ENCODE measurements around the gene PLXNB2.
"Not testable (repeated sequence)": the region's sequence is repeated elsewhere in the genome, so short reads cannot be mapped to it uniquely, and the experiment has no call there.

Gene PLXNB2

DNA sequence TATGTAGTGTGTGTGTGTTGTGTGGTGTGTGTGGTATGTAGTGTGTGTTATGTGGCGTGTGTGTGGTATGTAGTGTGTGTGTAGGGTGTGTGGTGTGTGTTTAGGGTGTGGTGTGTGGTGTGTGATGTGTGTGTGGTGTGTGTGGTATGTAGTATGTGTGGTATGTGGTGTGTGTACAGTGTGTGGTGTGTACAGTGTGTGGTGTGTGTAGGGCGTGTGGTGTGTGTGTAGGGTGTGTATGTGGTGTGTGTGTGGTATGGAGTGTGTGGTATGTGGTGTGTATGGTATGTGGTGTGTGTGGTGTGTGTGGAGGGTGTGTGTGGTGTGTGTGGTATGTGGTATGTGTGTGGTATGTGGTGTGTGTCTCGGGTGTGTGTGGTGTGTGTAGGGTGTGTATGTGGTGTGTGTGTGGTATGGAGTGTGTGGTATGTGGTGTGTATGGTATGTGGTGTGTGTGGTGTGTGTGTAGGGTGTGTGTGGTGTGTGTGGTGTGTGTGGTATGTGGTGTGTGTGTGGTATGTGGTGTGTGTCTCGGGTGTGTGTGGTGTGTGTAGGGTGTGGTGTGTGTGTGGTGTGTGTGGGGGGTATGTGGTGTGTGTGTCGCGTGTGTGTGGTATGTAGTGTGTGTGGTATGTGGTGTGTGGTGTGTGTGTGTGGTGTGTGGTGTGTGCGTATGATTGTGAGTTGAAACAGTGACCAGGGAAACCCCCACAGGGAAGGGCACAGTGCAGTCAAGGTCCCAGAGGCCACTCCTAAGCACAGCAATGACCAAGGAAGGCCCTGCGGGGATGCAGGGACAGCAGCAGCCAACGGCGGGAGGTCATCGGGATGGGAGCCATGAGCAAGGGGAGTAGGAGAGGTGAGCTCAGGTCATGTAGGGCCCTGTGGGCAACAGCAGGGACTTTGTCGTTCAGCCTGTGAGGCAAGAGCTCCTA, 32.8 kb upstream of the PLXNB2 start:
- no peaks in the 10 kb centered on the region for H3K9me3 ChIP-seq (ENCODE audit: control insufficient read depth, low read length)
- no peak overlapping the region for H3K4me3 ChIP-seq (ENCODE audit: low read length)
- no peaks in the 10 kb centered on the region for H3K27me3 ChIP-seq (ENCODE audit: control insufficient read depth, insufficient read depth, low read length)
- H3K36me3 ChIP-seq (ENCODE audit: control insufficient read depth, insufficient read depth, low read length) = no peaks in the 10 kb centered on the region
- peaks cover 4% of the 10 kb centered on the region for H3K4me1 ChIP-seq (ENCODE audit: control insufficient read depth, insufficient read depth, low read length)
- no peak overlapping the region for H3K9ac ChIP-seq (ENCODE audit: low read length)

DNA sequence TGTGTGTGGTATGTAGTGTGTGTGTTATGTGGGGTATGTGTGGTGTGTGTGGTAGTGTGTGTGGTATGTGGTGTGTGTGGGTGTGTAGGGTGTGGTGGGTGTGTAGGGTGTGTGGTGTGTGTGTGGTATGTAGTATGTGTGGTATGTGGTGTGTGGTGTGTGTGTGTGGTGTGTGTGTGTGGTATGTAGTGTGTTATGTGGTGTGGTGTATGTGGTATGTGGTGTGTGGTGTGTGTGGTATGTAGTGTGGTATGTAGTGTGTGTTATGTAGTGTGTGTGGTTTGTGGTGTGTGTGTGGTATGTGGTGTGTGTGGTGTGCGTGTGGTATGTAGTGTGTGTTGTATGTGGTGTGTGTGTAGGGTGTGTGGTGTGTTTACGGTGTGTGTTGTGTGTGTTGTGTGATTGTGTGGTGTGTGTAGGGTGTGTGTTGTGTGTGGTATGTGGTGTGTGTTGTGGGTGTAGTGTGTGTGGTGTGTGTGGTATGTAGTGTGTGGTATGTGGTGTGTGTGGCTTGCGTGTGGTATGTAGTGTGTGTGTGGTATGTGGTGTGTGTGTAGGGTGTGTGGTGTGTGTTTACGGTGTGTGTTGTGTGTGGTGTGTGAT, 31.5 kb upstream of the PLXNB2 start:
- no peaks in the 10 kb centered on the region for H3K27me3 ChIP-seq (ENCODE audit: control insufficient read depth, insufficient read depth, low read length)
- H3K9me3 ChIP-seq (ENCODE audit: control insufficient read depth, low read length) = no peaks in the 10 kb centered on the region
- H3K36me3 ChIP-seq (ENCODE audit: control insufficient read depth, insufficient read depth, low read length) = no peaks in the 10 kb centered on the region
- no peak overlapping the region for H3K4me3 ChIP-seq (ENCODE audit: low read length)
- peaks cover 4% of the 10 kb centered on the region for H3K4me1 ChIP-seq (ENCODE audit: control insufficient read depth, insufficient read depth, low read length)
- H3K9ac ChIP-seq (ENCODE audit: low read length) = no peak overlapping the region

DNA sequence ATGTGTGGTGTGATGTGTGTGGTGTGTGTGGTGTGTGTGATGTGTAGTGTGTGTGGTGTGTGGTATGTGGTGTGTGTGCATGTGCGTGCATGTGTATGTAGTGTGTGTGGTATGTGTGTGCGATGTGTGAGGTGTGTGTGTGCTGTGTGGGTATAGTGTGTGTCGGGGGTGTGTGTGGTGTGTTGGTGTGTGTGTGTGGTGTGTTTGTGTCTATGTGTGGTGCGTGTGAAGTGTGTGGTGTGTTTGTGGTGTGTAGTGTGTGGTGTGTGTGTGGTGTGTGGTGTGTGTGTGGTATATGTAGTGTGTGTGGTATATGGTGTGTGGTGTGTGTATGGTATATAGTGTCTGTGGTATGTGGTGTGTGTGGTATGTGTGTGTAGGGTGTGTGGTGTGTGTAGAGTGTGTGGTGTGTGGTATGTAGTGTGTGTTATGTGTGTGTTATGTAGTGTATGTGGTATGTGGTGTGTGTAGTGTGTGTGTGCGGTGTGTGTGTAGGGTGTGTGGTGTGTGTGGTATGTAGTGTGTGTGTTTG, 30.7 kb upstream of the PLXNB2 start:
- Histone ChIP-seq H3K36me3 (ENCODE audit: control insufficient read depth, insufficient read depth, low read length) (no peaks in the 10 kb centered on the region), H3K4me3 (ENCODE audit: low read length) (no peak overlapping the region), H3K9me3 (ENCODE audit: control insufficient read depth, low read length) (no peaks in the 10 kb centered on the region), H3K4me1 (ENCODE audit: control insufficient read depth, insufficient read depth, low read length) (peaks cover 4% of the 10 kb centered on the region), H3K27me3 (ENCODE audit: control insufficient read depth, insufficient read depth, low read length) (no peaks in the 10 kb centered on the region), H3K9ac (ENCODE audit: low read length) (no peak overlapping the region)

DNA sequence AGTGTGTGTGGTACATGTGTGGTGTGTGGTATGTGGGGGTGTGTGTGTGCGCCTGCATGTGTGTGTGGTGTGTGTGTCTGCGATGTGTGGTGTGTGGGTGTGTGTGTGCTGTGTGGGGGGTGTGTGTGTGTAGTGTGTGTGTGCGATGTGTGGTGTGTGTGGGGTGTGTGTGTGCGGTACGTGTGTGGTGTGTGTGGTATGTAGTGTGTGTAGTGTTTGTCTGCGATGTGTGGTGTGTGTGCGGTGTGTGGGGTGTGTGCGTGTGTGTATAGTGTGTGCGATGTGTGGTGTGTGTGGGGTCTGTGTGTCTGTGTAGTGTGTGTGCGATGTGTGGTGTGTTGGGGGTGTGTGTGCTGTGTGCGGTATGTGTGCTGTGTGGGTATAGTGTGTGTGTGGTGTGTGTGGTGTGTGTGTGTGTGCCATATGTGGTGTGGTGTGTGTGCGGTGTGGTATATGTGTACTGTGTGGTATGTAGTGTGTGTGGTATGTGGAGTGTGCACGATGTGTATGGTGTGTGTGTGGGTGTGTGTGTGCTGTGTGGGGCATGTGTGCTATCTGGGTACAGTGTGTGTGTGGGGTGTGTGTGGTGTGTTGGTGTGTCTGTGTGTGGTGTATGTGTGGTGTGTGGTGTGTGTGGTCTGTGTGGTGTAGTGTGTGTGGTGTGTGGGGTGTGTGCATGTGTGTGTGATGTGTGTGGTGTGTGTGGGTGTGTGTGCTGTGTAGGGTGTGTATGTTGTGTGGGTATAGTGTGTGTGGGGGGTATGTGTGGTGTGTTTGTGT, 30.0 kb upstream of the PLXNB2 start:
- H3K4me1 ChIP-seq (ENCODE audit: control insufficient read depth, insufficient read depth, low read length) = peaks cover 4% of the 10 kb centered on the region
- no peak overlapping the region for H3K9ac ChIP-seq (ENCODE audit: low read length)

DNA sequence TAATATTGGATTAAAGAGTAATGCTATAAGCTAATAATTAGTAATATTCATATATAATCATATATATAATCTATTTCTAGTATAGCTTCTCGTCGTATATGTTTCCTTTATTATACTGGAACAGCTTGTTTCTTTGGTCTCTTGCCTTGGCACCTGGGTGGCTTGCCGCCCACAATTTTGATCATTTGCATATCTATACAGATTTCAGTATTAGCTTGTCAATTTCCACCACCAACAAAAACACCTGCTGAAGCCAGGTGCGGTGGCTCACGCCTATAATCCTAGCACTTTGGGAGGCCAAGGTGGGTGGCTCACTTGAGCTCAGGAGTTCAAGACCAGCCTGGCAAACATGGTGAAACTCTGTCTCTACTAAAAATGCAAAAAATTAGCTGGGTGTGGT, 27.0 kb upstream of the PLXNB2 start:
- H3K9me3 ChIP-seq (ENCODE audit: control insufficient read depth, low read length); H3K27me3 ChIP-seq (ENCODE audit: control insufficient read depth, insufficient read depth, low read length); H3K4me1 ChIP-seq (ENCODE audit: control insufficient read depth, insufficient read depth, low read length); H3K9ac ChIP-seq (ENCODE audit: low read length); H3K4me3 ChIP-seq (ENCODE audit: low read length); H3K36me3 ChIP-seq (ENCODE audit: control insufficient read depth, insufficient read depth, low read length): not testable (repeated sequence)

More for the DNA sequence above, 30.0 kb upstream of the PLXNB2 start:
- Histone ChIP-seq H3K4me3 (ENCODE audit: low read length) (no peak overlapping the region), H3K36me3 (ENCODE audit: control insufficient read depth, insufficient read depth, low read length) (no peaks in the 10 kb centered on the region), H3K27me3 (ENCODE audit: control insufficient read depth, insufficient read depth, low read length) (no peaks in the 10 kb centered on the region), H3K9me3 (ENCODE audit: control insufficient read depth, low read length) (no peaks in the 10 kb centered on the region)

DNA sequence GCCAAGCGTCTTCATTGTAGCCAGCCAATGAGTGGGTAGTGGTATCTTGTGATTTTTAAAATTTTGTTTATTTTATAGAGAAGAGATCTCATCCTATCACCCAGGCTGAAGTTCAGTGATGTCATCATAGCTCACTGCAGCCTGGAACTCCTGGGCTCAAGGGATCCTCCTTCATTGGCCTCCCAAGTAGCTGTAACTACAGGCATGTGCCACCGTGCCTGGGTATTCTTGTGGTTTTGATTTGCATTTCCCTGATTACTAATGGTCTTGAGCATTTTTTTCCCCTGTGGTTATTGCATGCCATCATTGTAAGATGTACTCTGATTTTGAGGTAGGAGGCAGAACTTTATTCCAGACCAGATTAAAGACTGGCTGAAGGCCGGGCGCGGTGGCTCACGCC, 21.8 kb upstream of the PLXNB2 start:
- H3K36me3 ChIP-seq (ENCODE audit: control insufficient read depth, insufficient read depth, low read length) = no peaks in the 10 kb centered on the region
- H3K27me3 ChIP-seq (ENCODE audit: control insufficient read depth, insufficient read depth, low read length) = no peaks in the 10 kb centered on the region
- no peak overlapping the region for H3K4me3 ChIP-seq (ENCODE audit: low read length)
- H3K9me3 ChIP-seq (ENCODE audit: control insufficient read depth, low read length) = no peaks in the 10 kb centered on the region
- peaks cover 23% of the 10 kb centered on the region for H3K4me1 ChIP-seq (ENCODE audit: control insufficient read depth, insufficient read depth, low read length)
- H3K9ac ChIP-seq (ENCODE audit: low read length) = no peak overlapping the region

DNA sequence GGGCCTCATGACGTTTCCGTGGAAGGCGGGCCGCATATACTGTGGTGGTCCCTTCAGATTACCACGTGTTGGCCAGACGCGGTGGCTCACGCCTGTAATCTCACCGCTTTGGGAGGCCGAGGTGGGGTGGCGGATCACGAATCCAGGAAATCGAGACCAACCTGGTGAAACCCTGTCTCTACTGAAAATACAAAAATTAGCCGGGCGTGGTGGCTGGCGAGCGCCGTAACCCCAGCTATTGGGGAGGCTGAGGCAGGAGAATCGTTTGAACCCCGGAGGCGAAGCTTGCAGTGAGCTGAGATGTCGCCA, 20.2 kb upstream of the PLXNB2 start:
- peak overlapping the region; percentile 83 for H3K9ac ChIP-seq (ENCODE audit: low read length)
- peaks cover 23% of the 10 kb centered on the region for H3K4me1 ChIP-seq (ENCODE audit: control insufficient read depth, insufficient read depth, low read length)
- no peaks in the 10 kb centered on the region for H3K36me3 ChIP-seq (ENCODE audit: control insufficient read depth, insufficient read depth, low read length)
- no peaks in the 10 kb centered on the region for H3K9me3 ChIP-seq (ENCODE audit: control insufficient read depth, low read length)
- peak overlapping the region; percentile 80 for H3K4me3 ChIP-seq (ENCODE audit: low read length)
- H3K27me3 ChIP-seq (ENCODE audit: control insufficient read depth, insufficient read depth, low read length) = no peaks in the 10 kb centered on the region

DNA sequence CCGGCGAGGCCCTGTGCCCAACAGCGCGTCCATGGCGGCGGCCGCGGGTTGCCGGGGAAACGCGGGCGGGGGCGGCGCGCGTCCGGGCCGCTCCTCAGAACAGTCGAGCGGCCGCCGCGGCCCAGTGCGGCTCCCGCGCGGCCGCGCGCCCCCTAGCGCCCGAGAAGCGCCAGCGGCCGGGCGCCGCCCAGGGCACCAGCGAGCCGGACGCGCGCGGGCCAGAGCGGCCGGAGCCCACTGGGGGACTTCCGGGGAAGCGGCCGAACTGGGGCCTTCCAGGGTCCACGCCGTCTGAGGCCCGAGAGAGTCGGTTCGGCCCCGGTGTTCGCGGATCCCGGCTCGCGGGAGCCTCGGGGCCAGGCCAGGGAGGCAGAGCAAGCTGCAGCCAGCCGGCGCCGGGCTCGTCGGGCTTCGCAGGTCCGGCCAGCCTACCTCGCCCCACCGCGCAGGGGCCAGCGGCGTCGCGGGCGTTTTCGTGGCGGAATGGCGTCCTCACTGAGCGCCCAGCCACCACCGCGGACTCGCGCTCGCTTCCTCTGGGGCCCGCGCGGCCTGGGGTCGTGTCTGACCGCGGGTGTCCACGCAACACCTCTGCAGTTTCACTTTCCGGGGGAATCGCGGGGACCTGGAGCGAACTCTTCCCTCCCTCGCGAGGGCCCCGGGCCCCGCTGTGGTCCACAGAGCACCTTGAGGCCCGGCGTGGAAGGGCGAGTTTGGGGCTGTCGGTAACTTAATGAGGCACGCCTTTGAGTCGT, 19.7 kb upstream of the PLXNB2 start, which contains the start of gene DENND6B:
TSS of gene DENND6B (minus strand) at position 57 of the 755 bp plus-strand sequence. CDS start at position 33, 24 bp downstream.
- Histone ChIP-seq H3K27me3 (ENCODE audit: control insufficient read depth, insufficient read depth, low read length) (no peaks in the 10 kb centered on the region), H3K9me3 (ENCODE audit: control insufficient read depth, low read length) (no peaks in the 10 kb centered on the region), H3K9ac (ENCODE audit: low read length) (peak within 1 kb of the TSS; percentile 83), H3K36me3 (ENCODE audit: control insufficient read depth, insufficient read depth, low read length) (no peaks in the 10 kb centered on the region), H3K4me3 (ENCODE audit: low read length) (peak within 1 kb of the TSS; percentile 80), H3K4me1 (ENCODE audit: control insufficient read depth, insufficient read depth, low read length) (peaks cover 23% of the 10 kb centered on the region)

DNA sequence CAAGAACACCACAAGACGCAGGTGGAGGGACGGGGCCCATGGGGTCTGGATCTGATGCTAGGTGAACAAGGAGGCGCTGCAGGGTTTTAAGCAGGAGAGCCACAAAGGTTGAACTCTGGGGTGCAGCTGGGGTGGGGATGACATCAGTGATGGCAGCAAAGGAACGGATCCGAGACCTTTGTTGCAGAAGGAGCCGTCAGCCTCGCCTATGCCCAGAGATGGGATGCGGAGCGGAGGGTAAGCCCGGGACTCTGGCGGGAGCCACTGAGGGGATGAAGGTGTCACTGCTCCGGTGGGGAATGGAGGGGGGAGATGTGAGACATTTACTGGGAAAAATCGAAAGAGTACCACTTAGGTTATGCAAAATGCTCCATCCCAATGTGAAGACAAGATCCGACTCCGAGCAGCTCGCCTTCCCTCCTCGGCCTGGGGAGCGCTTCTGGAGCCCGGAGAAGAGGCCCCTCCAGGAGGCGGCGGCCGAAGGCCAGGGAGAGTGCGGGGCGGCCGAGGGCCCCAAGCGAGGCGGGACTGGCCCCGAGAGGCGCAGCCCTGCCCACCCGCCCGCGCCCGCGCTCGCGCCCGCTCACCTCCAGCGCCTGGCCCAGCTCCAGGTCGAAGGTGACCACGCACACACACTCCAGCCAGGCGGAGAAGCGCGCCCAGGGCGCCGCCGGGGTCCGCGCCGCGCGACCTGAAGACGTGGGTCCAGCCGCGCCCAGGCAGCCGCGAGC, 18.9 kb upstream of the PLXNB2 start:
- peaks cover 22% of the 10 kb centered on the region for H3K4me1 ChIP-seq (ENCODE audit: control insufficient read depth, insufficient read depth, low read length)
- H3K9ac ChIP-seq (ENCODE audit: low read length) = peak overlapping the region; percentile 43
- no peaks in the 10 kb centered on the region for H3K9me3 ChIP-seq (ENCODE audit: control insufficient read depth, low read length)
- H3K36me3 ChIP-seq (ENCODE audit: control insufficient read depth, insufficient read depth, low read length) = no peaks in the 10 kb centered on the region
- H3K27me3 ChIP-seq (ENCODE audit: control insufficient read depth, insufficient read depth, low read length) = no peaks in the 10 kb centered on the region
- no peak overlapping the region for H3K4me3 ChIP-seq (ENCODE audit: low read length)

DNA sequence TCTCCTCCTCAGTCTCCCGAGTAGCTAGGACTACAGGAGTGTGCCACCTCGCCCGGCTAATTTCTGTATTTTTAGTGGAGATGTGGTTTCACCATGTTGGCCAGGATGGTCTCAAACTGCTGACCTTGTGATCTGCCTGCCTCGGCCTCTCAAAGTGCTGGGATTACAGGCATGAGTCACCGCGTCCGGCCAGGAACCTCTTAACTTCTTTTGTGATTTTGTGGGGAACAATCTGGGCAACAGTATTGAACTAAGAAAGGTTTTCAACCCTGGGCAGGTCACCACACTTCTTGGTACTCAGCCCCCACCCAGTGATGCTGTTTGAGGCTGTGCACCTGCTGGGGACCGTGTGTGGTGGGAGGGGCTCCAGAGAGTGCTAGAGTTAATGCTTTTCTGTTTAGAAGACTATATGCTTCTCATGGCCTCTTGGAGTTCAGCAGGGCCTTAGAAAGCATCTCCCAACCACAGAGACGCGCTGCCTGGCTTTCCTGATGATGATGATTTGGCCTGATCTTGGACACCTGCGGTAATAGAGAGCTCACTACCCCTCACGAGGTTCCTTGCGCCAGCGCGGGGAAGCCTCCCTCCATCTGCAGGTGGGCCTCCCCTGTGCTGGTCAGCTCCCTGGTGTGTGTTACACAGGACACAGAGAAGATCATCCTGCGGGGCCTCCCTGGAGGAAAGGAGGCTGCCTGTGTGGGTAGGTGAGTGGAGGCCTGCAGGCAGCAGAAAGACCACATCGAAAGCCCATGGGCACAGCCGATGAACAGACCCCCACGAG, 18.2 kb upstream of the PLXNB2 start:
- Histone ChIP-seq H3K36me3 (ENCODE audit: control insufficient read depth, insufficient read depth, low read length) (no peaks in the 10 kb centered on the region), H3K4me3 (ENCODE audit: low read length) (no peak overlapping the region), H3K9ac (ENCODE audit: low read length) (peak overlapping the region; percentile 43), H3K27me3 (ENCODE audit: control insufficient read depth, insufficient read depth, low read length) (no peaks in the 10 kb centered on the region), H3K4me1 (ENCODE audit: control insufficient read depth, insufficient read depth, low read length) (peaks cover 16% of the 10 kb centered on the region), H3K9me3 (ENCODE audit: control insufficient read depth, low read length) (no peaks in the 10 kb centered on the region)

Measured in mucosa of stomach (tissue), 1 donor.